ENCODE results near the gene BRD4. TPM values are rescaled to one million over a fixed set of nuclear protein-coding genes. Genes with fewer than 3 reads are reported as not detected.

Gene BRD4
- polyA plus RNA-seq, 3 donors from 2014 or later: 4.3 to 16.7 (median 7.0) TPM

- Mint-ChIP-seq H3K27ac (peak overlapping the region in 1 of 6 donors; percentile 43), H3K27me3 (ENCODE audit: low read depth in 3 of 3) (peaks cover 0 to 5% (median 1%) of the 10 kb centered on the region in 3 donors), H3K4me3 (no peak overlapping the region), H3K9me3 (no peaks in the 10 kb centered on the region), H3K36me3 (peaks cover 3 to 39% (median 8%) of the 10 kb centered on the region in 3 donors), H3K4me1 (peaks cover 0 to 2% of the 10 kb centered on the region in 2 donors)
- DNase-seq: no peak
Measured at GRCh38 chr19:15260939-15261338, 71.4 kb downstream of the BRD4 start.

- Mint-ChIP-seq H3K4me1 (peaks cover 0 to 2% of the 10 kb centered on the region in 2 donors), H3K27ac (no peak overlapping the region), H3K36me3 (peaks cover 3 to 41% (median 8%) of the 10 kb centered on the region in 3 donors), H3K27me3 (ENCODE audit: low read depth in 3 of 3) (peaks cover 1 to 5% (median 2%) of the 10 kb centered on the region in 3 donors), H3K9me3 (no peaks in the 10 kb centered on the region), H3K4me3 (no peak overlapping the region)
- no peak for DNase-seq
Measured at GRCh38 chr19:15259907-15260306, 72.4 kb downstream of the BRD4 start.

GRCh38 chr19:15257782-15258181 is 74.6 kb downstream of the BRD4 start:
- H3K27me3 Mint-ChIP-seq (ENCODE audit: low read depth in 3 of 3): peaks cover 1 to 7% (median 2%) of the 10 kb centered on the region in 3 donors
- peaks cover 3 to 31% (median 8%) of the 10 kb centered on the region in 3 donors for H3K36me3 Mint-ChIP-seq
- no peak for DNase-seq
- H3K4me1 Mint-ChIP-seq: peaks cover 0 to 2% of the 10 kb centered on the region in 2 donors
- H3K4me3 Mint-ChIP-seq: no peak overlapping the region
- H3K27ac Mint-ChIP-seq: peak overlapping the region in 1 of 6 donors; percentile 31
- no peaks in the 10 kb centered on the region for H3K9me3 Mint-ChIP-seq

GRCh38 chr19:15256708-15257331 is 75.5 kb downstream of the BRD4 start:
- Mint-ChIP-seq H3K9me3 (no peaks in the 10 kb centered on the region), H3K36me3 (peaks cover 8 to 36% (median 8%) of the 10 kb centered on the region in 3 donors), H3K27ac (no peak overlapping the region), H3K4me1 (peaks cover 0 to 3% of the 10 kb centered on the region in 2 donors), H3K4me3 (no peak overlapping the region), H3K27me3 (ENCODE audit: low read depth in 3 of 3) (peaks cover 1 to 7% (median 2%) of the 10 kb centered on the region in 3 donors)
- no peak for DNase-seq

GRCh38 chr19:15255359-15255990 is 76.9 kb downstream of the BRD4 start:
- Mint-ChIP-seq H3K4me3 (no peak overlapping the region), H3K27ac (peak overlapping the region in 1 of 6 donors; percentile 40), H3K36me3 (peaks cover 8 to 30% (median 8%) of the 10 kb centered on the region in 3 donors), H3K27me3 (ENCODE audit: low read depth in 3 of 3) (peaks cover 1 to 7% (median 2%) of the 10 kb centered on the region in 3 donors), H3K4me1 (peaks cover 0 to 3% of the 10 kb centered on the region in 2 donors), H3K9me3 (no peaks in the 10 kb centered on the region)
- no peak for DNase-seq

- Mint-ChIP-seq H3K27ac (no peak overlapping the region), H3K4me3 (no peak overlapping the region), H3K4me1 (peaks cover 0 to 3% of the 10 kb centered on the region in 2 donors), H3K27me3 (ENCODE audit: low read depth in 3 of 3) (peaks cover 1 to 7% (median 2%) of the 10 kb centered on the region in 3 donors), H3K36me3 (peaks cover 6 to 29% (median 8%) of the 10 kb centered on the region in 3 donors), H3K9me3 (no peaks in the 10 kb centered on the region)
- no peak for DNase-seq
Measured at GRCh38 chr19:15254547-15254946, 77.8 kb downstream of the BRD4 start.

- peaks cover 1 to 7% (median 2%) of the 10 kb centered on the region in 3 donors for H3K27me3 Mint-ChIP-seq (ENCODE audit: low read depth in 3 of 3)
- H3K4me3 Mint-ChIP-seq: no peak overlapping the region
- peaks cover 5 to 27% (median 8%) of the 10 kb centered on the region in 3 donors for H3K36me3 Mint-ChIP-seq
Measured at GRCh38 chr19:15253513-15253912, 78.8 kb downstream of the BRD4 start.

GRCh38 chr19:15253061-15253460 is 79.3 kb downstream of the BRD4 start:
- no peak for DNase-seq
- no peak overlapping the region for H3K27ac Mint-ChIP-seq
- peaks cover 5 to 30% (median 8%) of the 10 kb centered on the region in 3 donors for H3K36me3 Mint-ChIP-seq
- peaks cover 0 to 7% (median 2%) of the 10 kb centered on the region in 3 donors for H3K27me3 Mint-ChIP-seq (ENCODE audit: low read depth in 3 of 3)
- H3K4me1 Mint-ChIP-seq: peaks cover 0 to 3% of the 10 kb centered on the region in 2 donors
- no peak overlapping the region for H3K4me3 Mint-ChIP-seq
- H3K9me3 Mint-ChIP-seq: no peaks in the 10 kb centered on the region

More at GRCh38 chr19:15253513-15253912, 78.8 kb downstream of the BRD4 start:
- Mint-ChIP-seq H3K9me3 (no peaks in the 10 kb centered on the region), H3K27ac (no peak overlapping the region), H3K4me1 (peaks cover 0 to 3% of the 10 kb centered on the region in 2 donors)
- DNase-seq: no peak

- no peak for DNase-seq
- Mint-ChIP-seq H3K4me3 (no peak overlapping the region), H3K9me3 (no peaks in the 10 kb centered on the region), H3K4me1 (peaks cover 0 to 3% of the 10 kb centered on the region in 2 donors), H3K27me3 (ENCODE audit: low read depth in 3 of 3) (peaks cover 0 to 7% (median 2%) of the 10 kb centered on the region in 3 donors), H3K36me3 (peaks cover 5 to 30% (median 8%) of the 10 kb centered on the region in 3 donors), H3K27ac (peak overlapping the region in 1 of 6 donors; percentile 54)
Measured at GRCh38 chr19:15252398-15253018, 79.8 kb downstream of the BRD4 start.

GRCh38 chr19:15251749-15252397 is 80.5 kb downstream of the BRD4 start:
- Mint-ChIP-seq H3K4me1 (peaks cover 0 to 3% of the 10 kb centered on the region in 2 donors), H3K9me3 (no peaks in the 10 kb centered on the region), H3K4me3 (no peak overlapping the region), H3K27ac (peak overlapping the region in 2 of 6 donors; percentile 17 to 54), H3K27me3 (ENCODE audit: low read depth in 3 of 3) (peaks cover 0 to 7% (median 2%) of the 10 kb centered on the region in 3 donors), H3K36me3 (peaks cover 5 to 30% (median 8%) of the 10 kb centered on the region in 3 donors)
- no peak for DNase-seq

GRCh38 chr19:15251010-15251748 is 81.2 kb downstream of the BRD4 start:
- DNase-seq: no peak
- Mint-ChIP-seq H3K36me3 (peaks cover 3 to 33% (median 7%) of the 10 kb centered on the region in 3 donors), H3K27me3 (ENCODE audit: low read depth in 3 of 3) (peaks cover 1 to 8% (median 2%) of the 10 kb centered on the region in 3 donors), H3K4me1 (peaks cover 0 to 3% of the 10 kb centered on the region in 2 donors), H3K9me3 (no peaks in the 10 kb centered on the region), H3K27ac (no peak overlapping the region), H3K4me3 (no peak overlapping the region)

- no peak overlapping the region for H3K27ac Mint-ChIP-seq
- peaks cover 4 to 34% (median 5%) of the 10 kb centered on the region in 3 donors for H3K36me3 Mint-ChIP-seq
- peaks cover 2 to 8% (median 3%) of the 10 kb centered on the region in 3 donors for H3K27me3 Mint-ChIP-seq (ENCODE audit: low read depth in 3 of 3)
- H3K9me3 Mint-ChIP-seq: no peaks in the 10 kb centered on the region
- peaks cover 0 to 1% of the 10 kb centered on the region in 2 donors for H3K4me1 Mint-ChIP-seq
- no peak overlapping the region for H3K4me3 Mint-ChIP-seq
- DNase-seq: no peak
Measured at GRCh38 chr19:15250640-15250993, 81.7 kb downstream of the BRD4 start.
